Activated CD4-positive, alpha-beta T cell treated with anti-CD3 and anti-CD28 coated beads, Interleukin-2, amount 10 ng/mL, durations not matched to agents 7 days and 5 days (primary cell): ENCODE measurements around the gene SMAD7. TPM values are rescaled to one million over a fixed set of nuclear protein-coding genes. Genes with fewer than 3 reads are reported as not detected.

Experiments
- CTCF ChIA-PET: fragments of 350-600 bp; sonication (Branson Sonifier 250); formaldehyde crosslinking; loops from one replicate; lab custom pipeline; 2021; ENCODE audit warnings: antibody characterized with exemption; lab: Charles Lee
- POLR2A ChIA-PET: fragments of 350-600 bp; sonication (Branson Sonifier 250); formaldehyde crosslinking; loops from one replicate; lab custom pipeline; 2021; ENCODE audit warnings: antibody characterized with exemption; lab: Charles Lee
- DNase-seq: peaks from one replicate; pipeline ENCODE4 v3.0.0-alpha.2; 2020
- H3K27ac Mint-ChIP-seq: one replicate; pipeline ENCODE4 v1.8.0; 2021; ENCODE audit warnings: mild to moderate bottlenecking, moderate library complexity, mixed read lengths
- H3K27me3 Mint-ChIP-seq: one replicate; pipeline ENCODE4 v1.8.0; 2021; ENCODE audit warnings: mixed read lengths
- H3K36me3 Mint-ChIP-seq: one replicate; pipeline ENCODE4 v1.8.0; 2021; ENCODE audit warnings: low read depth, mixed read lengths
- H3K4me1 Mint-ChIP-seq: one replicate; pipeline ENCODE4 v1.8.0; 2021; ENCODE audit warnings: mixed read lengths
- H3K4me3 Mint-ChIP-seq: one replicate; pipeline ENCODE4 v1.8.0; 2021; ENCODE audit warnings: mild to moderate bottlenecking, moderate library complexity, mixed read lengths
- H3K9me3 Mint-ChIP-seq: one replicate; pipeline ENCODE4 v1.8.0; 2021; ENCODE audit warnings: mixed read lengths
- total RNA-seq, 2 experiments: library from RNA; stranded (reverse); gene quantifications; one replicate each; pipeline ENCODE4 v1.2.3, GENCODE V29; 2021

The SMAD7 gene
- total RNA-seq, 2 experiments from 2014 or later: 19.5 to 21.7 TPM

DNA sequence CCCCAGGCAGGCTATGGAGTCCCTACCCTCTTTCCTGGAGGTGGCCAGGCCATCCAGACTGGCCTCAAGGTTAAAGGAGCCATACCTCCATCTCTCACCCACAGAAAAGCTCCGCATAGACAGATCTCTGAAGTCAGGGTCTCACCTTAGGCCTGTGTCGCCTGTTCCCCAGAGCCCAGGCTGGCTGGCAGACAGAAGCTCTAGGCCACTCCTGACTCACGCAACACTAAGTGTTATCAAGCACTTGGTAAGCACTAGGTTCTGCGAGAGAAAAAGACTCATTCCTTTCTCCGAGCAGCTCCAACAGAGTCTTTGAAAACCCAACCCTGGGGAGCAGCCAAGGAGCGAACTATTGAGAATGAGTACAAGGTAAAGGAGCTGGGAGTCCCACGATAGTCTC, 6.1 kb downstream of the SMAD7 start:
- POLR2A ChIA-PET: interaction anchor here (0.6 kb wide), 1 partner anchor 132 kb away, joined by 5 read pairs; no protein-coding TSS in a partner anchor
- H3K27ac Mint-ChIP-seq: peak overlapping the region; percentile 79

DNA sequence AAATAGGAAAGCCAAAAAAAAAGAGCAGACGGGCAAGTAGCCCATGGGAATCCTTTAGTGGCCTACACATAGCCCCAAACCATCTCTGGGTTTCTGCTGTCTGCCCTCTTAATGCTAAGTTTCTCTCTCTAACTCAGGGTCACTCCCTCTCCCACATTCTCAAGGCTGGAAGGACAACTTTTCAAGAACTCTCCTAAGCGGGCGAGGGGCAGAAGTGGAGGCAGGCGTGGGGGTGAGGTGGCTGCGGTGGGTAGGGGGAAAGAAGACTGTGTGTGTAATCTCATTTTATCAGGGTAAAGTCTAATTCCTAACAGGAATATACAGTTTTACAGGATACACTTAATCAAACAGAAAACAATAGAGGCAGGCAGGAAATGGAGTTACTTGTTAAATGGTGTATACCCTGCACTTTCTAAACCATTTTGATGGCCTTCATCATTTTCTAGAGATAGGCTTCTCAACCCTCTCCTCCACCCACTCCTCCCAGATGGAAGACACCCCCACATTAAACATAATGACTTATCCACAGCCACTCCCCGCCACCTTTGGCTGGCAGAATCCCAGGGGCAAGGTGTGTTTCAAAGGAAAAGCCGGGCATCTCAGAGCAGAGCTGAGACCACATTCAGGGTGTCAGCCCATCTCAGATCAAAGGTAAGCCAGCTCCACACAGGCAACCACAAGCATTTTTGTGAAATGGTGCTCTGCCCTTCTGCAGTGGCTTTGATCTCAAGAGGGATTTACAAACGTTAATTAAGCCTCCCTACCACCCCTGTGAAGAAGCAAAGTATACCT, 6.8 kb downstream of the SMAD7 start:
- peaks cover 92% of the 10 kb centered on the region for H3K4me1 Mint-ChIP-seq
- ChIA-PET POLR2A (interaction anchor here (0.6 kb wide), 1 partner anchor 131 kb away, joined by 5 read pairs; no protein-coding TSS in a partner anchor), CTCF (interaction anchor here (0.8 to 1.1 kb wide), 3 partner anchors 13 to 340 kb away, joined by 3 to 5 read pairs (median 3); no protein-coding TSS in a partner anchor)
- H3K27me3 Mint-ChIP-seq: no peaks in the 10 kb centered on the region
- H3K9me3 Mint-ChIP-seq: no peaks in the 10 kb centered on the region
- H3K4me3 Mint-ChIP-seq: peak overlapping the region; percentile 44
- peak overlapping the region; percentile 83 for H3K27ac Mint-ChIP-seq
- DNase-seq: peak; percentile 61
- H3K36me3 Mint-ChIP-seq: peaks cover 86% of the 10 kb centered on the region

More for the DNA sequence above, 6.1 kb downstream of the SMAD7 start:
- peaks cover 87% of the 10 kb centered on the region for H3K4me1 Mint-ChIP-seq
- H3K27me3 Mint-ChIP-seq: no peaks in the 10 kb centered on the region
- peaks cover 91% of the 10 kb centered on the region for H3K36me3 Mint-ChIP-seq
- no peaks in the 10 kb centered on the region for H3K9me3 Mint-ChIP-seq
- DNase-seq: no peak
- CTCF ChIA-PET: interaction anchor here (0.8 to 1.1 kb wide), 3 partner anchors 14 to 339 kb away, joined by 3 to 5 read pairs (median 3); no protein-coding TSS in a partner anchor
- H3K4me3 Mint-ChIP-seq: peak overlapping the region; percentile 44

DNA sequence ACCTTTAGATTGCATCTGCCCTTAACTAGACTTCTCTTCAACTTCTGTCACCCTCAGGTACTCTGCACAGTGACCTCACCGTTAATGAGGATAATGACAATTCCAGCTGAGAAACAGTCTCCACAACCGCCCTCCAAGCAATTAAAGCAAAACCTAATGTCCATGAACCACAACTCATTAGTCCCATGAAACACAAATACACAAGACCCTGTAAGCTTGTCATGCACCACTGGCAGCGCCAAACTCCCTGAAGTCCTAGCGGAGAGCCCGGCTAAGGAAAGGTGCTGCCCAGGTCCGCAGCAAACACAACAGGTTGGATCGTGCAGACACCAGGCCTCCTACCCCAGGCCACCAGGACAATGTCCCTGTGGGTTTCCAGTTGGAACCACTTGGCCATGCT, 7.4 kb downstream of the SMAD7 start:
- Mint-ChIP-seq H3K9me3 (no peaks in the 10 kb centered on the region), H3K36me3 (peaks cover 90% of the 10 kb centered on the region), H3K27me3 (no peaks in the 10 kb centered on the region), H3K27ac (peak overlapping the region; percentile 83), H3K4me1 (peaks cover 98% of the 10 kb centered on the region), H3K4me3 (peak overlapping the region; percentile 34)
- DNase-seq: no peak
- ChIA-PET CTCF (no interaction called here), POLR2A (no interaction called here)

DNA sequence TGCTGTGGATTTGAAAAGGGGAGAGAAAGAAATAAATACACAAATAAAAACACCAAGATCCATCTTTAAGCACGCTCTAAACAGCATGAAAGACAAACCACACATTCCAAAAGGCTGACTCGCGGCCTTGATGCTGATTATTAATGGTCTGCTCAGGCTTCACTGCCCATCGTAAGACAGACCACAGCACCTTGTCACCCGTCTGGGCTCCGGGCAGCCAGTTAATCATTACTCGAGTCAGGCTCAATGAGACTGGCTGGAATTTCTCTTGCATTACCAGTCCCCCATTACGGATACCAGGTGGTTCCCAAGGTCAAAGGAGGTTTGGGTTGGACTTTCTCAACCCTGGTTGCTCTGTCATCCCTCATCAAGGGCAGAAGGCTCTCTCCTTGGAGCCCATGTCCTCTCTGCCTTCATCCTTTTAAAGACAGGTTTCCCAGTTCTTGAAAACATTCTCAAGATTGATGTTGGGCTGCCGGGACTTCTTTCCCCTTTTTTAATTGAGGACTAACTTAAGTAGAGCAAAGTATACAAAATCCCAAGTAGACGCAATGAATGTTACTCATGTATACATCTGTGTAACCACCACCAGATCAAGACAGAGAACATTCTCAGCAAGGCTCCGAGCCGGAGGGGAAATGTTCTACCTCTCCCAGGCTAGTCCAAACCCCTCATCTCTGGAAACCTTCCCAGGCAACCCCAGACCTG, 8.1 kb downstream of the SMAD7 start:
- ChIA-PET POLR2A (no interaction called here), CTCF (no interaction called here)
- no peak for DNase-seq
- H3K4me1 Mint-ChIP-seq: peaks cover 99% of the 10 kb centered on the region
- H3K36me3 Mint-ChIP-seq: peaks cover 88% of the 10 kb centered on the region
- H3K27me3 Mint-ChIP-seq: no peaks in the 10 kb centered on the region
- no peaks in the 10 kb centered on the region for H3K9me3 Mint-ChIP-seq
- no peak overlapping the region for H3K4me3 Mint-ChIP-seq
- peak overlapping the region; percentile 83 for H3K27ac Mint-ChIP-seq

DNA sequence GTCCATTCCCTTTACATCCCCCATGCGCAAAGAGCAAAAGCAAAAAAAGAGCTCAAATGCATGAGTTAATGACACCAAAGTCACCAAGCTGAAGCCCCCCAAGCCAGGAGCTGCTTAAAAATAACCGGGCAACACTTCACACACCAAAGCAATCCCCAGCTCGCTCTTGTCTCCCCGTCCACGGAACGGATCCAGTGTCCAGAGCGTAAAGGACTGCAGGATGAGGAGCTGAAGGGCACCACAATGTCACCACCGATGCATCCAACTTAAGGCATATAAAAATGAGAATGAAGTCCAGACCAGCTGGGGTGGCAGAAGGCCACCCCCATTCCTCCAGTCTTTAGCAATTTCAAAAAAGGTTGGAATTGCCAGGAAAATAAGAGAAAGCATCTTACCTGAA, 8.7 kb downstream of the SMAD7 start:
- Mint-ChIP-seq H3K36me3 (peaks cover 85% of the 10 kb centered on the region), H3K27ac (peak overlapping the region; percentile 98), H3K9me3 (no peaks in the 10 kb centered on the region), H3K27me3 (no peaks in the 10 kb centered on the region), H3K4me1 (peaks cover 99% of the 10 kb centered on the region), H3K4me3 (peak overlapping the region; percentile 77)
- DNase-seq: no peak
- ChIA-PET POLR2A (no interaction called here), CTCF (no interaction called here)

DNA sequence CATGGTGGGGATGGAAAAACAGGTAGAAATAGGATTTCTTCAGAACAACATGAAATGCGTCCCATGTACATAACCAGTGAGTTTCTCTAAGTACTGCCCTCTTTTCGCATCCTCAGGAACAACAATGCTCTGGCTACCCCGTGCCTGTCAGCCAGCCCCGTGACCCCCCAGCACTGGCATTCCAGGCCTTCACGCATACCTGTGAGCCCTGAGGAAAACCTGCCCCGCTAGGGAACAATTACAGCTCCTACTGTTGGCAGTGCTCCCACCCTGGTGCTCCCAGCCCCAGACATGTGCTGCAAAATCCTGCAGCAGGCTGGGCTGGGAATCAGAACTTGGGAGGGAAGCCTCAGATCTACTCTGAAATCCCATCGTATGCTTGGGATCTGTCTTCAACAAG, 9.1 kb downstream of the SMAD7 start:
- POLR2A ChIA-PET: no interaction called here
- DNase-seq: no peak
- H3K36me3 Mint-ChIP-seq: peaks cover 81% of the 10 kb centered on the region

DNA sequence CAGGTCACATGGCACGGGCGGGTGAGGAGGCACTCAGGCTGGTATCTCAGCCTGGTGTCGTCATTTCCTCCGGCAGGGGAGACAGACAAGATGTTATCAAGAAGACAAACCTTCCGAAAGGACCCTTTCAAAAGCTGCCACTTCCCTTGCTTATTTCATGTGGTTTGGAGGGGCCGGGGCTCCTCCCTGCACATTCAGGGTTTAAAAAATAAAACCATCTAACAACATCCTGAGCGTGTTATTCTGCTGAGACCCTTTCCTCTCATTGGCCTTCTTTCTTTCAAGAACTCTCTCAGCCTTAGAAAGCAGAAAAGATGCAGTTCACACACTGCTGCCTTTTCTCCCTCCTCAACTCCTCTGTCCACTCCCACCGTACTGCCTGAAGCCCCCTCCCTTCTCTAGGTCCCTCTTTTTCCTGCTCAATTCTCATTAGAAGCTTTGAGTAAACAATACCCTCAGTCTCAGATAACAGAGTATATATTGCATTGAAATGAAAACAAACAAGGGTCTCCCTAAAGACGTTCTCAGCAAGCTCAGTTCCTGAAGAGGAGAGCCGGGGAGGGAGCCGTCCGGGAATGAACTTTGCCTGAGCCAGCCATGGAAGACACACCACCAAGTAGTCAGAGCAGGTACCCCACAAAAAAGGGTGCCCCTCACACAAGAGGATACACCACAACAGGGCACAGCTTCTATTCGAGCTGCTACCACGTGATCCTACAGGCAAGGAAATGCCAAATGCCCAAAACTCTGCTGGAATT, 9.7 kb downstream of the SMAD7 start:
- DNase-seq: peak; percentile 93
- Mint-ChIP-seq H3K27ac (peak overlapping the region; percentile 98), H3K4me3 (peak overlapping the region; percentile 77), H3K36me3 (peaks cover 80% of the 10 kb centered on the region), H3K4me1 (peaks cover 95% of the 10 kb centered on the region), H3K9me3 (no peaks in the 10 kb centered on the region), H3K27me3 (no peaks in the 10 kb centered on the region)
- POLR2A ChIA-PET: no interaction called here
- CTCF ChIA-PET: interaction anchor here (0.6 to 2.1 kb wide), 3 partner anchors 9 to 42 kb away, joined by 3 to 8 read pairs (median 4); no protein-coding TSS in a partner anchor

More for the DNA sequence above, 9.1 kb downstream of the SMAD7 start:
- peaks cover 96% of the 10 kb centered on the region for H3K4me1 Mint-ChIP-seq
- peak overlapping the region; percentile 98 for H3K27ac Mint-ChIP-seq
- no peaks in the 10 kb centered on the region for H3K27me3 Mint-ChIP-seq
- CTCF ChIA-PET: interaction anchor here (0.9 to 2.1 kb wide), 2 partner anchors 10 to 17 kb away, joined by 4 to 8 read pairs; no protein-coding TSS in a partner anchor
- H3K4me3 Mint-ChIP-seq: peak overlapping the region; percentile 77
- H3K9me3 Mint-ChIP-seq: no peaks in the 10 kb centered on the region

DNA sequence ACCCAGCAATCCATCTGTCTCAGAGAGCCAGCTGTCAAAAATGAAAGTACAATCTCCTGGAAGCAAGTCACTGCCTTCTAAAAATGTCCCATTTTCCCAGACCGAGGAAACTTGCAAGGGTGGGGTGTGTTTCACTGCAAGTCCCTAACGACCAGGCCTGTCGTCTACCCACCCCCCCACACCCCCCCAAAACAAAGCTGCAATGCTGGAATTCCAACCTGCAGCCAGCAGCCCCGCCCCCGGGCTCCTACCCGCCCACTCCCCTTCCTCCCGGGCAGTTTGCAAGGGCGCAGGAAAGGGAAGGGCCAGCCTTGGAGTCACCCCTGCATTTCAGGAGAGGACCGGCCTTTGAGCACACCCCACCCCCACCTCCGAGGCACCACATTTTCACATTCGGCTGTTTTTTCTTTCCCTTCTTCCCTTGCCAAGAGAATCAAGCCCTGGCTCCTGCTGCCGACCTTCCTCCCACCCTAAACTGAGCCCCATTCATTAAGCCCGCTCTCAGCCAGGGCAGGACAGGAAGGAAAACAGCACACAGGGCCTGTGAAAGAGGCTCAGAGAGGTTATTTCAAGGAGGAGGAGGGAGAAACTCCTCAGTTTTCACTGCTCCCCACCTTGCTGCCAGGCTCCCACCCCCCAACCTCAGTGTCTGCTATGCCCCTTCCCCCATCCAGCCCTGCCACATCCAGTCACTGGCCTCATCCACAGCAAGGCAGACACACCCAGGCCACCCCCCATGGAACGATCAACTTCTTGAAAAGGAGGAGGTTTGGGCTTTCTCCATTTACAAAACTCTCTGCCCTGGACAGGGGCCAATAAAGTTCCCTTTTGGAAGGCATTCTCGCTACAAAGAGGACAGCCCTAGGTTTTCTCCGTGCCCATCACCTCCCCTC, 11.3 kb downstream of the SMAD7 start:
- Mint-ChIP-seq H3K4me1 (peaks cover 95% of the 10 kb centered on the region), H3K36me3 (peaks cover 79% of the 10 kb centered on the region), H3K27me3 (no peaks in the 10 kb centered on the region), H3K27ac (peak overlapping the region; percentile 98), H3K9me3 (no peaks in the 10 kb centered on the region), H3K4me3 (peak overlapping the region; percentile 77)
- ChIA-PET CTCF (interaction anchor here (1.6 to 2.3 kb wide), 4 partner anchors 7 to 16 kb away, joined by 5 to 8 read pairs (median 7); no protein-coding TSS in a partner anchor), POLR2A (interaction anchor here (0.6 to 0.7 kb wide), 2 partner anchors 11 to 14 kb away, joined by 3 to 4 read pairs; no protein-coding TSS in a partner anchor)
- DNase-seq: no peak

DNA sequence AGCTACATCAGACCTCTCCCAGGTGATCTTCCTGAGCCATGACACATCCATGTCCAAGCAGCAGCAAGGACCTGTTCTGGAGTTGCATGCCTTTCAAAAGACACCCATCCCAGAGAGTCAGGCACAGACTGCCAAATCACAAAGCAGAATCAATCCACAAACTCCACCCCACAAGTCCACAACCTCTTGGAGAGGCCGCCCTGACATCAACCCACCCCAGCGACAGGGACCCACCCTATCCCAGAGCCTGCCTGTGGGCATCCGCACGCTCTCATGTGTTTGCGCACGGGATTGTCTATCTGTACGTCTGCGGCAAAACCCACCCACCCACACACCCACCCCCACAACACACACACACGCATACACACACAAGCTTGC, 11.9 kb downstream of the SMAD7 start:
- Mint-ChIP-seq H3K4me3 (no peak overlapping the region), H3K36me3 (peaks cover 73% of the 10 kb centered on the region), H3K4me1 (peaks cover 95% of the 10 kb centered on the region), H3K9me3 (no peaks in the 10 kb centered on the region), H3K27me3 (no peaks in the 10 kb centered on the region), H3K27ac (peak overlapping the region; percentile 46)
- ChIA-PET CTCF (interaction anchor here (1.6 to 2.3 kb wide), 4 partner anchors 9 to 15 kb away, joined by 3 to 7 read pairs (median 6); no protein-coding TSS in a partner anchor), POLR2A (interaction anchor here (0.6 to 1.2 kb wide), 2 partner anchors 11 to 13 kb away, joined by 4 read pairs; no protein-coding TSS in a partner anchor)
- DNase-seq: no peak

DNA sequence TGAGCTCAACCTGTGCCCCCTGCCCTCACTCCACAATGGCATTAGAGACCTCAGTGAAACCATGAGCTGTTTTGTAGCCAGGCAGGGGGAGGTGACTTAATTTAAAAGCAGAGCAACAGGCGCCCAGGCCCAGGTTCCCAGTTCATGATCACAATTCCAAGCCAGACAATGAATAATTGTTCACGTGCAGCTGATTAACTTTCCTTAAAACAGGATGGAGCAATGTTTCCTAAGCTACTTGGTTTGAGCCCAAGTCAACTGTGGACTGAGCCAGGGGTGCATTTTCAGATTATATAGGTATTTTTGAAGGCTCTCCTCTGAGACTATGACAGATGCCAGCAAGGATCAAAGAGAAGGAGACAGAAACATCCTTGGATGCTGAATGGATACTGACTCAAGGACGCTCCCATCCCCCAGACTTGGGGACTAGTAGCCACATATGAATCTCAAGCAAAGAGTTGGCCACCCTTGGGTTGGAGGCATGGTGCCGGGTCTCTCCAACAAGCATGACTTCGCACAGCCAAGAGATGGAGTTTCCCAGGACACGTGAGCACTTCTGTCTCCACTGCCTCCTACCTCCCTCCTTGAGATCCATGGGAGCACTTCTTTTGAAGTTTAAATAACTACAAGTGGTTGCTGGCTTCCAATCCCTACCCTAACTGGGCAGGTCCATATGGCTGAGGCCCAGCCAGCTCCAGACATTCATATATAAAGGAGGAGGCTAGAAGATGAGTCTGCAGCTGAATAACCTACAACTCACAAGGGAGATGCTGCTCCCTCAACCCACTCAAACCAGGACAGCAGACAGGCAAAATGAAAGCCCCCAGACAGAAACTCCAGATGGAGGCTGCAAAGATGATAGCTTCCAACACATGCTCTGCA, 12.7 kb downstream of the SMAD7 start:
- Mint-ChIP-seq H3K4me3 (no peak overlapping the region), H3K27ac (peak overlapping the region; percentile 46)

More for the DNA sequence above, 12.7 kb downstream of the SMAD7 start:
- peaks cover 68% of the 10 kb centered on the region for H3K36me3 Mint-ChIP-seq
- H3K27me3 Mint-ChIP-seq: no peaks in the 10 kb centered on the region
- H3K4me1 Mint-ChIP-seq: peaks cover 95% of the 10 kb centered on the region
- CTCF ChIA-PET: interaction anchor here (0.7 to 2.3 kb wide), 8 partner anchors 9 to 19 kb away, joined by 3 to 7 read pairs (median 4); no protein-coding TSS in a partner anchor
- no peaks in the 10 kb centered on the region for H3K9me3 Mint-ChIP-seq
- POLR2A ChIA-PET: interaction anchor here (0.6 to 1.2 kb wide), 2 partner anchors 12 kb away, joined by 4 read pairs; no protein-coding TSS in a partner anchor
- no peak for DNase-seq
